GM08714 (cell line): Measurements from ENCODE around the gene MINDY4.

Source experiments
- H3K4me3 ChIP-seq: fragments of 200-500 bp; sonication (Bioruptor generic); 2 replicates; pipeline ENCODE4 v1.5.1; 2014; ENCODE audit warnings: mild to moderate bottlenecking, low read length, inconsistent platforms
- ZNF274 ChIP-seq: IDR thresholded peaks from 2 replicates; pipeline ENCODE4 v1.6.1; 2012; ENCODE audit warnings: mild to moderate bottlenecking, low read depth, low read length

Gene MINDY4

GRCh38 chr7:30752484-30752883 lies 18.7 kb upstream of the MINDY4 start:
- H3K4me3 ChIP-seq = no peak overlapping the region
- no peak for TF ChIP-seq ZNF274

- no peak for TF ChIP-seq ZNF274
These were observed 18.2 kb upstream of the MINDY4 start for GRCh38 chr7:30752979-30753378.

DNA sequence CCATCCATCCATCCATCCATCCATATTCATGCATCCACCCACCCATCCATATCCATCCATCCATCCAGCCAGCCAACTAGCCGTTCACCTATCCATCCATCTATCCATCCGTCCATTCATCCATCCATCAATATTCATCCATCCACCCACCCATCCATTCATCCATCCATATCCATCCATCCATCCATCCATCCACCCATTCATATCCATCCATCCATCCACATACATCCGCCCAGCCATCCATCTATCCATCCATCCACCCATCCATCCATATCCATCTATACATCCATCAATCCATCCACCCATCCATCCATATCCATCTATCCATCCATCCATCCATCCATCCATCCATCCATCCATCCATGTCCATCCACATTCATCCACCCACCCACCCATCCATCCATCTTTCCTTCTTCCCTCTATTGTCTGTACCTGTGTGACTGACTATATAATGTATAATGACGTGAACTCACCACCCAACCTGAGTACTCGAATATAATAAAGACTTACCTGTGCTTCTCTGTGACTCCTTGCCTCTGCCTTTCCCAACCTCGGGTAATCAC lies 16.8 kb upstream of the MINDY4 start:
- no peak overlapping the region for H3K4me3 ChIP-seq
- TF ChIP-seq ZNF274 = no peak

More at GRCh38 chr7:30752979-30753378, 18.2 kb upstream of the MINDY4 start:
- no peak overlapping the region for H3K4me3 ChIP-seq

GRCh38 chr7:30755384-30756154 lies 15.6 kb upstream of the MINDY4 start:
- no peak for TF ChIP-seq ZNF274
- no peak overlapping the region for H3K4me3 ChIP-seq

DNA sequence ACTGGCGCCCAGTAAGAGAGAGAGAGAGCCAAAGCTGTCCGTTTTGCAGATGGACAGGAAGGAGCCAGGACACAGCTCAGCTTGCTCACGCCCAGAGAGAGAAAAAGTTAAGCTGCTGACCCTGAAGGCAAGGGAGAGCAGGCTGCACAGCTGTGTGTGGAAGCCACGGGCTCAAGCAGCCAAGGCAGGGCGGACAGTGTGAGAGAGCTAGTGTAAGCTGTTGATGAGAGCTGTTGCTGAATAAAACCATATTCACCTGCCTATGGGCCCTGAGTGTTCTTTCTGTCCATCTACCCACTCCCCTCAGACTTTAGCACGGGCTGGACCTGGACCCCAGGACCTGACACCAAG lies 13.9 kb upstream of the MINDY4 start:
- no peak for TF ChIP-seq ZNF274
- H3K4me3 ChIP-seq = no peak overlapping the region

GRCh38 chr7:30760514-30761213 lies 10.6 kb upstream of the MINDY4 start:
- no peak for TF ChIP-seq ZNF274

DNA sequence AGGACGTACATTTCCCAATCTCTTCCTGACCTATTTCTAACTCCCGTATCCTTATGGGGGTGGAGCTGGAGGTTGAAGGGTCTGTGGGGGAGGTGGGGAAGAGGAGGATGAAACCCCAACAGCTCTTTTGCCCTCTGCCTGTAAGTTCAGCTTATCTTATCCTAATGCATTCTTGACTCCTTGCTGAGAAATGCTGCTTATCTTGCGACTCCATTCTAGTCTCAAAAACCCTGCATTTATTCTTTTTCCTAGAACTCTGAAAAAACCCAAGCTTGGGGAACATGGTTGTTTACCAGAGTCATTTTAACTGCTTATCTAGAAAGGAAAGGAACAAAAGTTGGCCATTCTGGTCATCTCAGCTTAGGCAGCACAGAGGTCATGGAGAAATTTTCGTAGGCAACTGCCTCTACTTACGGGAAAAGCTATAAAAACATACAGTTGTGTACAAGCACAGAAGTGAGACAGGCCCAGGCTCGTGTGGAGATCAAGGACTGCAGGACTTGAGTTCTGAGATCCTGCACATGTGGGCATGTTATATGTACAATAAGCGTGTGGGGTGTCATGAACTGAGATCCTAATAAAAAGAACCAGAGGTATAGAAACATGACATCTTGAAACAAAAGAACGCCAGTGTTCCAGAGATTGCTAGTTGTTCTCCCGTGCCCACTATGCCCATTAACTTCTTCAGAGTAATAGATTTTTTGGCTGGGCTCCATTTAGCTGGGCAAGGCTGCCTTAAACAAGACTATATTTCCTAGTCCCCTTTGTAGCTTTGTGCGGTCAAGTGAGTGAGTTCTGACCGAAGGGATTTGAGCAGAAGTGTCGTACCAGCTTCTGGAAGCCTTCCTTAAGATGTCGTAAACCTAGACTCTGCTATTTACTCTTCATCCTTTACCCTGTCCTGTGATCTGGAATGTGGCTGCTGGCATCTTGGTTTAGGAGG lies 9.7 kb upstream of the MINDY4 start:
- no peak for TF ChIP-seq ZNF274

More at GRCh38 chr7:30760514-30761213, 10.6 kb upstream of the MINDY4 start:
- no peak overlapping the region for H3K4me3 ChIP-seq

GRCh38 chr7:30764030-30764975 lies 6.9 kb upstream of the MINDY4 start:
- TF ChIP-seq ZNF274 = no peak
- H3K4me3 ChIP-seq = no peak overlapping the region

More for the DNA sequence above, 9.7 kb upstream of the MINDY4 start:
- H3K4me3 ChIP-seq = no peak overlapping the region

DNA sequence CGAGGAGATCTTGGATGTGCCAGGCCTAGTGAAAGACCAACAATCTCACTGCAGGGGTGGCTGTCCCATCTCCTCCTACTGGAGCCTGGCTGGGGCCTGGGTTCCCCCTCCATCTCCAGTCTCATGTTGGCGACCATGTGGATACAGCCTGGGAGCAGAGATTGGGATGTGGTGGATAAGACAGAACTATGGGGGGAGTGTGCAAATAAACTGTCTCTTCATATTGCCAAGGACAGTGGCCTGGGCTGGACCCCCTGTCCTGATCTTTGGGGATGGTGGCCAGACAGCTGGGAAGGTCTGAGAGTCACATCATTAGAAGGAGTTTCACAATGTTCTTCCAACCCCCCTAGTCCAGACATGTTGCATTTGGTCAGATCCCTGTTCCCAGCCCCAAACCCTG lies 5.8 kb upstream of the MINDY4 start:
- no peak overlapping the region for H3K4me3 ChIP-seq
- no peak for TF ChIP-seq ZNF274

DNA sequence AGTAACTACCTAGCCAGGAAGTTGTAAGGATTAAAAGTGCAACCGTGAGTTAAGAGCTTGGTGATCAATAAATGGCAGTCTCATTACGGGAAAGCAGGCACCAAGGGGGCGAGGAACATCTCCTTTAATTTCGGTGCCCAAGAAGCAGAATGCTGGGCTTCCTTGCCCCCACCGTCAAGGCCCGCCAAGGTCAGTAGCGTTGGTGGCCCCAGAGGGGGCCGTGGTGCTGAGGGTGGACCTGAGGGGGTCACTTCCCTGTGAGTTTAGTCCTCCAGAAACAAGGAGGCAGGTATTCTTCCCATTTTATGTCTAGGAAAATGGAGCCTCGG lies 408 bp upstream of the MINDY4 start:
- peak overlapping the region; percentile 81; the same call in 1 of the 2 replicates for H3K4me3 ChIP-seq
- TF ChIP-seq ZNF274 = no peak

GRCh38 chr7:30771880-30772425 lies 736 bp downstream of the MINDY4 start:
- TF ChIP-seq ZNF274 = no peak
- H3K4me3 ChIP-seq = peak overlapping the region; percentile 81

GRCh38 chr7:30772984-30773383 lies 1.8 kb downstream of the MINDY4 start:
- no peak overlapping the region for H3K4me3 ChIP-seq
- no peak for TF ChIP-seq ZNF274

GRCh38 chr7:30775992-30776391 lies 4.8 kb downstream of the MINDY4 start:
- TF ChIP-seq ZNF274 = no peak
- no peak overlapping the region for H3K4me3 ChIP-seq
